GM23338 (cell line): ENCODE data around the gene DUSP10. TPM values are rescaled to one million over a fixed set of nuclear protein-coding genes. Genes with fewer than 3 reads are reported as not detected.

Source experiments
- ATAC-seq: fragments of 200-7000 bp; cut with Tn5 transposase; 3 replicates; pipeline ENCODE4 v1.9.1; 2020
- DNase-seq: peaks from one replicate; pipeline ENCODE4 v3.0.0-alpha.2; 2015; ENCODE audit warnings: low spot score
- H2AFZ ChIP-seq: fragments of 200-600 bp; sonication (generic); 2 replicates; pipeline ENCODE4 v1.8.0; 2016; ENCODE audit warnings: antibody characterized with exemption, mild to moderate bottlenecking, moderate library complexity
- H3F3A ChIP-seq: fragments of 200-600 bp; sonication (generic); replicated peaks from 2 replicates; pipeline ENCODE4 v1.8.0; 2017; ENCODE audit warnings: antibody characterized with exemption, mixed run types, low read depth
- H3K27ac ChIP-seq: fragments of 200-600 bp; sonication (generic); 2 replicates; pipeline ENCODE4 v1.6.1; 2016; ENCODE audit warnings: low read depth
- H3K27me3 ChIP-seq: fragments of 200-600 bp; sonication (generic); 2 replicates; pipeline ENCODE4 v1.8.0; 2016; ENCODE audit warnings: mild to moderate bottlenecking, mixed run types, moderate library complexity; ENCODE audit not compliant: insufficient read depth
- H3K36me3 ChIP-seq: fragments of 200-600 bp; sonication (generic); 2 replicates; pipeline ENCODE4 v1.8.0; 2016; ENCODE audit warnings: mild to moderate bottlenecking; ENCODE audit not compliant: insufficient read depth
- H3K4me1 ChIP-seq: fragments of 200-600 bp; sonication (generic); 2 replicates; pipeline ENCODE4 v1.8.0; 2016; ENCODE audit warnings: mild to moderate bottlenecking, moderate library complexity; ENCODE audit not compliant: insufficient read depth
- H3K4me2 ChIP-seq: fragments of 200-600 bp; sonication (generic); 2 replicates; pipeline ENCODE4 v1.7.1; 2017; ENCODE audit warnings: mixed run types
- H3K4me3 ChIP-seq: fragments of 200-600 bp; sonication (generic); 2 replicates; pipeline ENCODE4 v1.6.1; 2016; ENCODE audit warnings: mixed run types
- H3K79me2 ChIP-seq: fragments of 200-600 bp; sonication (generic); replicated peaks from 2 replicates; pipeline ENCODE4 v1.8.0; 2017; ENCODE audit warnings: mild to moderate bottlenecking; ENCODE audit not compliant: insufficient read depth
- H3K9me2 ChIP-seq: fragments of 200-600 bp; sonication (generic); 2 replicates; pipeline ENCODE4 v1.8.0; 2017; ENCODE audit not compliant: insufficient read depth
- H4K20me1 ChIP-seq: fragments of 200-600 bp; sonication (generic); replicated peaks from 2 replicates; pipeline ENCODE4 v1.8.0; 2017; ENCODE audit warnings: mild to moderate bottlenecking; ENCODE audit not compliant: insufficient read depth
- H3K27ac Mint-ChIP-seq: 2 replicates; pipeline ENCODE4 v1.8.0; 2020; ENCODE audit warnings: inconsistent platforms, mild to moderate bottlenecking, moderate library complexity, mixed read lengths
- H3K27me3 Mint-ChIP-seq: 3 replicates; pipeline ENCODE4 v1.8.0; 2022; ENCODE audit warnings: low read depth, mild to moderate bottlenecking, moderate library complexity, mixed read lengths, inconsistent platforms; ENCODE audit not compliant: insufficient read depth, poor library complexity
- H3K36me3 Mint-ChIP-seq: 3 replicates; pipeline ENCODE4 v1.8.0; 2021; ENCODE audit warnings: low read depth, mild to moderate bottlenecking, inconsistent platforms, moderate library complexity, mixed read lengths
- H3K4me1 Mint-ChIP-seq: 3 replicates; pipeline ENCODE4 v1.8.0; 2020; ENCODE audit warnings: mild to moderate bottlenecking, inconsistent platforms, mixed read lengths
- H3K4me3 Mint-ChIP-seq: 3 replicates; pipeline ENCODE4 v1.8.0; 2021; ENCODE audit warnings: moderate library complexity, mild to moderate bottlenecking, inconsistent platforms, mixed read lengths
- H3K9me3 Mint-ChIP-seq: 3 replicates; pipeline ENCODE4 v1.8.0; 2020; ENCODE audit warnings: moderate library complexity, mild to moderate bottlenecking, inconsistent platforms, mixed read lengths
- CREB1 ChIP-seq: fragments of 250-450 bp; sonication (Bioruptor Pico); IDR thresholded peaks from 2 replicates; pipeline ENCODE4 v1.5.0; 2020; ENCODE audit warnings: low read depth, mild to moderate bottlenecking, moderate library complexity
- CTCF ChIP-seq, 2 experiments: fragments of 200-600 bp in 1 of 2; sonication (generic) in 1 of 2; conservative IDR thresholded peaks; 2 replicates each; pipeline versions ENCODE4 v1.5.1 to v1.6.1; 2016 to 2017; ENCODE audit warnings: antibody characterized with exemption in 2 of 2, low read depth in 2 of 2, mild to moderate bottlenecking in 2 of 2, moderate library complexity in 1 of 2
- ETS1 ChIP-seq: IDR thresholded peaks from 2 replicates; pipeline ENCODE4 v1.6.1; 2016; ENCODE audit warnings: antibody characterized with exemption
- EZH2 ChIP-seq: fragments of 200-600 bp; sonication (generic); IDR thresholded peaks from one replicate; pipeline ENCODE4 v1.8.0; 2017; ENCODE audit warnings: antibody characterized with exemption, mild to moderate bottlenecking, low read depth; ENCODE audit not compliant: unreplicated experiment
- EZH2phosphoT487 ChIP-seq: fragments of 200-600 bp; sonication (generic); IDR thresholded peaks from one replicate; pipeline ENCODE4 v1.8.1; 2018; ENCODE audit warnings: antibody characterized with exemption; ENCODE audit not compliant: unreplicated experiment
- JUNB ChIP-seq: IDR thresholded peaks from one replicate; pipeline ENCODE4 v1.6.1; 2016; ENCODE audit warnings: antibody characterized with exemption; ENCODE audit not compliant: unreplicated experiment
- NANOG ChIP-seq: IDR thresholded peaks from 2 replicates; pipeline ENCODE4 v1.6.1; 2016; ENCODE audit warnings: antibody characterized with exemption, borderline replicate concordance
- POLR2AphosphoS5 ChIP-seq: IDR thresholded peaks from 2 replicates; pipeline ENCODE4 v1.6.1; 2016; ENCODE audit warnings: antibody characterized with exemption, low read depth
- REST ChIP-seq: IDR thresholded peaks from one replicate; pipeline ENCODE4 v1.6.1; 2018; ENCODE audit warnings: antibody characterized with exemption; ENCODE audit not compliant: unreplicated experiment
- STAT1 ChIP-seq: IDR thresholded peaks from one replicate; pipeline ENCODE4 v1.6.1; 2016; ENCODE audit warnings: antibody characterized with exemption; ENCODE audit not compliant: unreplicated experiment
- ZNF114 ChIP-seq: fragments of 250-450 bp; sonication (Bioruptor Pico); IDR thresholded peaks from 2 replicates; pipeline ENCODE4 v1.5.0; 2020; ENCODE audit warnings: mild to moderate bottlenecking, moderate library complexity
- ZNF331 ChIP-seq: fragments of 250-450 bp; sonication (Bioruptor Pico); IDR thresholded peaks from 2 replicates; pipeline ENCODE4 v1.5.0; 2020; ENCODE audit warnings: low read depth, mild to moderate bottlenecking, moderate library complexity
- ZNF462 ChIP-seq: fragments of 250-450 bp; sonication (Bioruptor Pico); IDR thresholded peaks from 2 replicates; pipeline ENCODE4 v1.5.0; 2020; ENCODE audit warnings: mild to moderate bottlenecking, moderate library complexity
- polyA plus RNA-seq: library from polyadenylated mRNA; unstranded; fragments of >200 nt; fragmentation: Nextera tagmentation; extraction: Ambion mirVana; gene quantifications from 2 replicates; pipeline ENCODE4 v1.2.1, GENCODE V29; 2016
- total RNA-seq: library from RNA; depleted of rRNA; stranded (reverse); fragments of >200 nt; shearing (Covaris generic); gene quantifications from 2 replicates; pipeline ENCODE4 v1.2.3, GENCODE V29; 2014

DUSP10 gene
- total and polyA plus RNA-seq, 2 experiments from 2014 or later: 1.5 to 1.6 TPM

GRCh38 chr1:221711656-221712055 lies 30.2 kb downstream of the DUSP10 start:
- Histone ChIP-seq H2AFZ (no peak overlapping the region), H3K9me2 (no peaks in the 10 kb centered on the region; the same call in 1 of the 2 replicates), H3K4me3 (no peak overlapping the region), H3K79me2 (no peaks in the 10 kb centered on the region), H3F3A (no peaks in the 10 kb centered on the region), H3K4me1 (peaks cover 15% of the 10 kb centered on the region), H3K36me3 (no peaks in the 10 kb centered on the region; the same call in 1 of the 2 replicates), H4K20me1 (no peaks in the 10 kb centered on the region), H3K27ac (no peak overlapping the region), H3K27me3 (peaks cover 23% of the 10 kb centered on the region), H3K4me2 (no peak overlapping the region)
- TF ChIP-seq POLR2AphosphoS5 (no peak), STAT1 (no peak), ETS1 (no peak), EZH2 (no peak), ZNF331 (no peak), REST (no peak), ZNF462 (CRISPR knock-in tag) (no peak), CREB1 (CRISPR knock-in tag) (no peak), NANOG (no peak), EZH2phosphoT487 (no peak), JUNB (no peak), CTCF (conservative IDR thresholded peaks at IDR 0.05; ENCODE audit: low read depth in 2 of 2) (no peak), ZNF114 (CRISPR knock-in tag) (no peak)
- Mint-ChIP-seq H3K9me3 (peaks cover 19% of the 10 kb centered on the region), H3K4me1 (peaks cover 34% of the 10 kb centered on the region), H3K27ac (no peak overlapping the region), H3K36me3 (peaks cover 15% of the 10 kb centered on the region; the same call in 2 of the 3 replicates), H3K4me3 (no peak overlapping the region), H3K27me3 (peaks cover 30% of the 10 kb centered on the region)
- ATAC-seq: no peak
- no peak for DNase-seq
